Pulmonary artery endothelial cell (primary cell): Measurements from ENCODE around the gene ACACA. TPM values are rescaled to one million over a fixed set of nuclear protein-coding genes. Genes with fewer than 3 reads are reported as not detected.

Experiments
- DNase-seq: peaks from one replicate; pipeline ENCODE4 v3.0.0-alpha.2; 2011; ENCODE audit warnings: low read depth, low spot score
- total RNA-seq: library from RNA; depleted of rRNA; stranded (reverse); fragments of >200 nt; gene quantifications from 2 replicates; pipeline ENCODE4 v1.2.3, GENCODE V29; 2014

ACACA gene
- total RNA-seq, 1 donor from 2014 or later: 57.0 TPM

DNA sequence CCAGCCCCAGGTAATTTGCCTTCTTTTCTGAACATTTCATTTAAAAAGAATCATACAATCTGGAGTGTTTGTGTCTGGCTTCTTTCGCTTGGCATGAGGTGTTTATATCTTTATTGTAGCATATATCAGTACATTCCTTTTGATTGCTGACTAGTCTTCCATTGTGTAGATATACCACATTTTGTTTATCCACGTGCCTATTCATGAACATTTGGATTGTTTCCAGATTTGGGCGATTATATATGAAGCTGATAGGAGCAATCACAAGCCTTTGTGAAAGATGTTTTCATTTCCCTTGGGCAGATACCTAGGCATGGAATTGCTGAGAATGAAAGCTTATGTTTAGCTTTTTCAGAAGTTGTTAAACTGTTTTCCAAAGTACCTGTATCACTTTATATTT, 337.5 kb downstream of the ACACA start:
- DNase-seq: no peak

- no peak for DNase-seq
Observed at GRCh38 chr17:37068266-37068665, 338.4 kb downstream of the ACACA start.

GRCh38 chr17:37067555-37068111, 339.0 kb downstream of the ACACA start:
- DNase-seq: peak; percentile 33

- DNase-seq: no peak
Observed at GRCh38 chr17:37066322-37067255, 340.0 kb downstream of the ACACA start.

DNA sequence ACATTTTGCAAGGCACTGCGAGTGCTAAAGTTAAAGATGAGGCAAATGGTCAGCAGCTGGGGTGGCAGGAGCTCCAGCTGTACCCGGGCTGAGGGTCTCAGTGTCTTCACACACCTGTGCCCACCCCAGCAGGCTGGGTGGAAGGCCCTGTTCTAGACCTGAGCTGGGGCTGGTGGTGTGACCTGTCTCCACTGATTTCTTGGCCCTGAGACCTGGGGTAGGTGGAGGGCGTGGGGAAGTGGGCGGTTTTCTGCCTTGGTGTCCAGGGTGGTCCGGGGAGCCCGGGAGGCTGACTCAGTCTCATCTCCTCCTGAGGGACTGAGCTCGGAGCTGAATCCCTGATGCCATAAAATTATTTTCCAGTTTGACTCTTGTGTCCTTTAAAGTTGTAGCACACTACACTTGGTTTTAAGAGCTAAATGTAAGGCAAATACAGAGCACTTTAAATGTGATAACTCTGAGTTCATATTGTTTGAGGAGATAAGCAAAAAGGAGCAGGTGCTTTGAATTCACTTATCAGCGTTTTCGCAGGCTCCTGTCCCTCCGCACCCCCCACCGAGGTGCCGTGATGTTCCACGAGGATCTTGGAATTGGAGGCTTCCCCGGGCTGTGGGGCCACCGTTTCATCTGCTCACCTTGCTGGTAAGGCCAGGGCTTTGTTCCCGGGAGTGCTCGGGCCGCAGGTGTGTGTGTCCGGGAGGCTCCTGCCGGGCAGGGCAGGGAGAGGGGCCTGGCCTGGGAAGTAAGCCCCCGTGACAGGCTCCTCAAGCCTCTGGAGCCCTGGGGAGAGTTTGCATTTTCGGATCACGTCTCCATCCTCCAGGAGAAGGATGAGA, 340.9 kb downstream of the ACACA start:
- DNase-seq: no peak

GRCh38 chr17:37064956-37065355, 341.7 kb downstream of the ACACA start:
- no peak for DNase-seq

DNA sequence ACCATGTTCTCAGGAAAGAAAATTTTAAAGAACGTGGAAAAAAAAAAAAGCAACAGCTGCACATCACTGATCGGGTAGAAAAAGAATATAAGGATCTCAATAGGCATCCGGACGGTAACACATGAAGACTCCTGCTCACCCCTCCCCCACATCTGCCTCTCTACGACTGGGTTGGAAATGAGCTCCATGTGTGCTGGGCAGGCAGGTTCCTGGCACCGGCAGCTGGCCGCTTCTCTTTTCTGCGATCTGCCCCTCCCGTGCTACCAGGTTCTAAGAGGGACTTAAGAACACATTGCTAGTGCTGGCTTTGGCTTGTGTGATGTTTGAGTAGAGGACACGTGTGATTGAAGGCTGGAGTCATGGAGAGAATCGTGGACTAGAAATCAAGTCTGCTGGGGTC, 342.4 kb downstream of the ACACA start:
- no peak for DNase-seq

GRCh38 chr17:37062021-37062420, 344.6 kb downstream of the ACACA start:
- DNase-seq: no peak

- DNase-seq: no peak
Observed at GRCh38 chr17:37060928-37061327, 345.7 kb downstream of the ACACA start.

GRCh38 chr17:37060094-37060493, 346.5 kb downstream of the ACACA start:
- no peak for DNase-seq

- DNase-seq: no peak
Observed at GRCh38 chr17:37059493-37059892, 347.1 kb downstream of the ACACA start.

GRCh38 chr17:37056622-37057021, 350.0 kb downstream of the ACACA start:
- no peak for DNase-seq

DNA sequence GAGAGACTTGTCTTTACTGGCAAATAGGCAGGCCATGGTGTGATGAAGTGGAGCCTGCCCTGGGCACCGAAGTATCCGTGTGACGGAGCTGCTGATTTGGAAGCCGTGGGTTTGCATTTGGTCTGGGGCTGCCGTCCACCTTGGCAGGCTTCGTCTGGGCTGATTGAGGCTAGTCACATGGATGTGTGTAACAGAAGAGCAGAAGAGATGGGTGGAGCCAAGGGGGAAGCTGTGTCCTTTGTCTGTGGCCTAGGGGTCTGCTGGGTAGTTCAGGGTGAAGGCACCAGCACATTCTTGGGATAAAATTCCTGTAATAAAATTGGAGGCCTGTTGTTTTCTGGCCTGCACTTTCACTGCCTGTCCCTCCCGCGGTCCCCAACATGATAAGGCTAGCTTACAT, 351.7 kb downstream of the ACACA start:
- DNase-seq: no peak

GRCh38 chr17:37052450-37052849, 354.2 kb downstream of the ACACA start:
- no peak for DNase-seq

GRCh38 chr17:37051833-37052232, 354.8 kb downstream of the ACACA start:
- DNase-seq: no peak

DNA sequence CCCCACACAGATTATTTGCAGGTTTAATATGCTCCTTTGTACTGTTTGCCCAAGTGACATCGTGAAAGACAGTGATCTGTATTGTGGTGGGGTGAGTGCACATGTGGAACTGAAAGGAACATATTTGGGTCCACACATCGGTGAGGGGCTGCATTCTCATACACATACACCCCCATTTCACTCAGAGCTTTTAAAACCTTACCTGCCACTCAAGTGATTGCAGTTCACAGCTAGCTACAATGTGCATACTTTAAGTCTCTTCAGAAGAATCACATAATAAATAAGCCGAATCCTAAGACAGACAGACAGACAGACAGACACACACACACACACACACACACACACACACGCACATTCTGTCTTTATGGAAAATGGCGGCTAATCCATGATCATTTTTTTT, 355.3 kb downstream of the ACACA start:
- DNase-seq: no peak

DNA sequence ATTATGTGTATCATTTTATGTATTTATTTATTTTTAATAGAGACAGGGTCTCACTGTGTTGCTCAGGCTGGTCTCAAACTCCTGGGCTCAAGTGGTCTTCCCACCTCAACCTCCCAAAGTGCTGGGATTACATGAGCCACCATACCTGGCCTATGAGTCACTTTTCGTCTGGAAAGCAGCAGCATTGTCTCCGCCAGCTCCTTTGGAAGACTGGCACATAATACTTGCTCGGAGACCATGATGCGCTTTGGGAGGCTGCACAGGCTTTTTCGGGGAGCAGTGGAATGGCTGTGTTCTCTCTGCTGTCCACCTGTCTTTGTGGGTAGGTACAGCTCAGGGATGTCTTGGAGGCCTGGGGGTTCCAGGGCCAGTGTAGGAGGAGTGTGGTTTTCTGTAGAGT, 355.7 kb downstream of the ACACA start:
- no peak for DNase-seq

DNA sequence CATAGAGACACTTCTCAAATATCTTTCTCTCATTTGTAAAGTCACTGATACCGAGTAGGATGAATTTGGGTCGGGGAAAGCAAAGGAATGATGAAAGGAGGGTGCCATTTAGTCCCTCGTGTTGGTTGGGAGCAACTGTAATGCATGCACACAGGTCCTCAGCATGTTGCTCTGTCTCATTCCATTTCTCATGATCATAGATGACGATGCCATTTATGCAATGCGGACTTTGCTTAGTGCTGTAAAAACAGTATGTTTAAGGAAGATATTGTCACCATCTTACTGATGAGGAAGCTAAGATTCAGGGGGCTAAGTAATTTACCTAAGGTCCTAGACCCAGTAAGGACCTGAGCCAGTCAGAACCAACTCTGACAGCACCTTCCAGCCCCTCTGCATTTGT, 357.8 kb downstream of the ACACA start:
- DNase-seq: no peak

GRCh38 chr17:37047631-37048104, 359.0 kb downstream of the ACACA start:
- DNase-seq: peak; percentile 44

DNA sequence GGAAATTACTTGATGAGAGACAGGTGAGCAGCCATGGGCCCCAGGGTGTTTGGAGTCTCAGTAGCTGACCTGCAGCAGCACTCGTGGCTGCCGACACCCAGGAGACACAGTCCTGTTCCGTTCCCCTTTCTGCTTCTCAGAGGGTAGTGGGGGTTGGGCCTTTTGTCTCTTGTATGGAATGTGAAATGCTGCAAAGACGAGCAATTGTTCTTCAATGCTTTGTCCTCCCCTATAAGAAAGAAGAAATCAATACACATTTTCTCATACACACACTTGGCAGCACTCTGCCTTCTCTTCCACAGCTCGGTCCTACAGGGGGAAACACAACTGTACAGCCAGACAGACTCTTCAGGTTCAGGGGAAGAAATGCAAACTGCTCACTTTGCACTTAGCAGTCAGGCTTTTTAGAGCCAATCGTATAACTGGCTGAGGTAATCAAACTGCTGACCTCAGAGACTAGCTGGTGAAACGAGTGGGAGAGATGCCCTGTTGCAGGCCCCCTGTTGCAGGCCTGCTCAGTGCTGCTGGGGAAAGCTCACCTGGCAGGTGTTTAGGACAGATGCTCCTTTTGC, 361.2 kb downstream of the ACACA start:
- no peak for DNase-seq

GRCh38 chr17:37043201-37043600, 363.4 kb downstream of the ACACA start:
- no peak for DNase-seq

DNA sequence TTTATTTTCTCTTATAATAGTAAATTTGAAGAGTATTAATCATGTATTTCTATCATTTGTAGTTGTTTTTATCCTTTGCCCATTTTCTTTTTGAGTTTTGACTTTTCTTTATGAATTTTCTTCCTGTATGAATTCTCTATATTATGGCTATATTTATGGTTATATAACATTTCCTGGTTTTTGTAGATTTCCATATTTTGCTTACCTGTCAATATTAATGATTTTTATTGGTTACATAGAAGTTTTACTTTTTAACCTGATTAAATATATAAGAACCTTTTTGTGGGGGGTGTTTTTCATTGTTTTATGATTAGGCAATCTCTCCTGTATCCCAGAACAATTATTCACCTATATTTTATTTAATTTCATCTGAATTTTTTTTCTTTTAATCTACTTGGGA, 364.7 kb downstream of the ACACA start:
- no peak for DNase-seq
